GM19023 (cell line): ENCODE measurements around the gene FMN2.
"Not testable (repeated sequence)": the region's sequence is repeated elsewhere in the genome, so short reads cannot be mapped to it uniquely, and the experiment has no call there.

Experiments used
- ATAC-seq: cut with Tn5 transposase; IDR thresholded peaks from one replicate; pipeline ENCODE4 v1.9.1; 2021; ENCODE audit warnings: mild to moderate bottlenecking, moderate library complexity; ENCODE audit not compliant: unreplicated experiment

The FMN2 gene

DNA sequence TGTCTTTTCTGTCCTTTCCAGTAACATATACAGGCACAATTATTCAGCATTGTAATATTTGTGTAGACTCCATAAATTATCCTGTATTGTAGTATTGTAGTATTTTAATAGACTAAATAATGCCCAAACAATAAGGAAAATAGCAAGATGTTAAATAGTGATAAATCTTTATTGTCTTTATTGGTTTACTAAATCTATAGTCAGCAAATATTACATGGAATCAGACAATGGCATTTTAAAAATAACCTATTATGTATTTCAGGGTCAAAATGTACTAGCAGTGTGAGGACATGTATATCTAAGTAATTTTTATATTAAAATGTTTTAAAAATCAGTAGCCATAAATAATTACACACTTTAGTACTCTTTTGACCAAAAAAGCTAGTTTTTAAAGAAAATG lies 317.9 kb downstream of the FMN2 start:
- ATAC-seq: no peak

DNA sequence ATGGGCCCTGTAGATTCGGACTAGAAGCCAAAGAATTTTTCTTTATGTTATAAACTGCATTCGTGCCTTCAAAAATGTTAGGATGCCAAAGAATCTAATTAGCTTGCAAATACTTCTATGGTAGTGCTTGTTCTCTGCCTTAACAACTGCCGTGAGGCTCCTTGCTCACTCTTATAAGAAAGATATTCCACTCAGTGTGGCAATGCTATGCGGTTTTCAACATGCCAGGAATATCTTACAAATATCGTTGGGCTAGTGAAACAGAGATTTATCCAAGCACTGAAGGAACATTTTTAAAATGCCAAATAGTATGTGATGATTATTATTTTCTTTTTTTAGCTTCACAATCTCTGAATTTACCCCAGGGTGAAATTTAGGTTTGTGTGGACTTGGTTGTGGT lies 322.0 kb downstream of the FMN2 start:
- no peak for ATAC-seq

DNA sequence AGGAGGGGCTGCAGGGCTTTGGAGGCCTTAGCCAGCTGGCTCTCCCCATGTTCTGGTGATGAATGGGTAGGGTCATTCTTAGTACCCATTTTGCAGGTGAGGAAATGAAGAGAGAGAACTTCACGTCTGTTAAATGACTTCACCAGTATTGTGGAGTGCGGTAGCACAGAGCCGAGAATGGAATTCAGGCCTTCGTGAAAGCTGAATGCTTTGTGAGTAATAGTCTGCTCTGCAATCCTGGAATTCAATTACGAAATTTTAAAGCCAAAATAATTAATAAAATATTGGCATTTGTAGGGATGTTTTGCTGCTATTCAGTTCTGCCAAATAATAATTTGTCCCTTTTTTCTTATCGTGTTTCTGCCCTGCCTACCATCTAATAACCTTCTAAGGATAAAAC lies 322.6 kb downstream of the FMN2 start:
- no peak for ATAC-seq

DNA sequence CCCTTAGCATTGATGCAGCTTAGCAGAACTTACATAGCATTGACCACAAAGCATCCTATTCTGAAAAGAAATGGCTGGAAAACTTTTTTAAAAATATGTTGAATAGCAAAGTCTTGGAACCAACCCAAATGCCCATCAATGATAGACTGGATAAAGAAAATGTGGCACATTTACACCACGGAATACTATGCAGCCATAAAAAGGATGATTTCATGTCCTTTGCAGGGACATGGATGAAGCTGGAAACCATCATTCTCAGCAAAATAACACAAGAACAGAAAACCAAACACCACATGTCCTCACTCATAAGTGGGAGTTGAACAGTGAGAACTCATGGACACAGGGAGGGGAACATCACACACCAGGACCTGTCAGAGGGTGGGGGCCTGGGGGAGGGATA lies 323.3 kb downstream of the FMN2 start:
- ATAC-seq: not testable (repeated sequence)

DNA sequence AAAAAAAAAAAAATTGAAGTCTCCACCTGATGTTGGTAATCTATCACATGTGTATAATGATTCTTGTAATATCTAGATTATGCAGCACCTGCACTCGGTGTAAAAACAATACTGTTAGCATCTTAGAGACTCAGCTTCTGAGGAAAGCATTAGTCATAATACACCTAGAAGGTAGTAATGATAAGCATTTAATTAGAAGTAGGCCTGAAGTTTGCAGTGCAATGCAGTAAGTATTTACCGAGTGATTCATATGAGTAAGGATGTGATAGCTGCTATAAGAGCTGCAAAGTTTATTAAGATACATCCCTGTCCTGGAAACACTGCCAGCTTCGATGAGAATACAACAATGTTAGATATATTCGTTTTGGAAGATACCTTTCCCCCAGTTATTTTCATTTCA lies 323.8 kb downstream of the FMN2 start:
- ATAC-seq: no peak

DNA sequence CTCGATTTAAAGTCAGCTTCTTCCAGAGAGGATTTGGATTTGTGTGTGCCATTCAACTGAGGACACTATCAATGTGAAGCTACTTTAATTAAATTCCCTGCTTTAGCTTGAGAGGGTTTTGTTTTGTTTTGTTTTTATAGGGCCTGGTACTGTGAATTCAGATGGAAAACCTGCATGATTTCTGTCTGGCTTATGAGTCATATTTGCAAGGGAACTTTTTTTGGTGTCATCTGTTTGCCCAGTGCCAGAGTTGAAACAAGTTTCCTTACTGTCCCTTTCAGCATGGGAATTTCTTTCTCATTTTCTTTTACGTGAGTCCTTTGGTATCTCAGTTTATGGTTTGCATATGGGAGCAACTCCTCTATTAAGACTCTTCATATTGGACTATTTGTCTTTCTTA lies 325.6 kb downstream of the FMN2 start:
- no peak for ATAC-seq

DNA sequence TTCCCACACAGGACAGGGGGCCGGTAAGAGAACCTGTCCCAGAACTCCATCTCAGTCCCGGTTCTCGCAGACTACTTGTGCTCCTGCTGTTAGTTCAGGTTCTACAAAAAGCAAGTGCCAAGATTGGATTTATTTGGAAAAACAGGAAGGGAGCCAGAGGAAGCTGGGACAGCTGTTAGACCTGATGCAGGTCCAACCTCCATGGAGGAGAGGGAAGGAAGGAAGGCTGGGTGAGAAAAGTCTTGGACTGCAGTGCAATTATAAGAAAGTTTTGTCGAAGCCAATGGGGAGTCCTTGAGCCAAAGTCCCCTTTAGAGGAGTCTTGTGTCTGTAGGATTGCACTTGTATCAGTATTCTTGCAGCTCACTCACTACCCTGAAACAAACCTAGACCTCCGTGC lies 329.1 kb downstream of the FMN2 start:
- ATAC-seq: no peak

DNA sequence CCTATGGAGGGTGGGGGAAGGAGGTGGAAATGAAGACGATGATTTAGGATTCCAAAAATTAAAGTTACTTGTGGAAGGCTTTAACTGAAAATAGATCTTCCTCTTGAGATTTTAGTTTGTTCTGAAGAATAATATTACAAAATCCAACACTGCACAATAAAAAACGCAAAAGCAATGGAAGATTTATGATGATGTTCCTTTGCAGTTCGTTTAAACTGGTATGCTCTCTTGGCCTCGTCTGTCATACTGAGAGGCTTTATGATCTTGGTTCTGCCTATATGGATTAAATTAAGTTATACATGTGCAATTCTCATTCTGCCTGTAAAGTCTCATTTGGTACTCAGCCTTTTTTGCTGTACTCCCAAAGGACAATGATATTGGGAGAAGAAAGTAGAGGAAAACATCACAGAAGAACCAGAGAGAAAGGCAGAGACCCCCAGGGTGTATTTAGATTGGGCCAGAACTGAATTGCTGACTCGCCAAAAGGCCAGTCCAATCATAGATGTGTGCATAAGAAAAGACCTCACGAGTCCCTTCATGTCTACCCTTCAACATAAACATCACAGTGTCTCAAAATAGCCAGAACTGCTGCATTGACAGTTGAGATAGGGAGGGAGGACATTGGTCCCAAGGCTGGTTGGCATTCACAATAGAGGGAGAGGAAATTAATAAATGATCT lies 331.7 kb downstream of the FMN2 start:
- ATAC-seq: no peak

DNA sequence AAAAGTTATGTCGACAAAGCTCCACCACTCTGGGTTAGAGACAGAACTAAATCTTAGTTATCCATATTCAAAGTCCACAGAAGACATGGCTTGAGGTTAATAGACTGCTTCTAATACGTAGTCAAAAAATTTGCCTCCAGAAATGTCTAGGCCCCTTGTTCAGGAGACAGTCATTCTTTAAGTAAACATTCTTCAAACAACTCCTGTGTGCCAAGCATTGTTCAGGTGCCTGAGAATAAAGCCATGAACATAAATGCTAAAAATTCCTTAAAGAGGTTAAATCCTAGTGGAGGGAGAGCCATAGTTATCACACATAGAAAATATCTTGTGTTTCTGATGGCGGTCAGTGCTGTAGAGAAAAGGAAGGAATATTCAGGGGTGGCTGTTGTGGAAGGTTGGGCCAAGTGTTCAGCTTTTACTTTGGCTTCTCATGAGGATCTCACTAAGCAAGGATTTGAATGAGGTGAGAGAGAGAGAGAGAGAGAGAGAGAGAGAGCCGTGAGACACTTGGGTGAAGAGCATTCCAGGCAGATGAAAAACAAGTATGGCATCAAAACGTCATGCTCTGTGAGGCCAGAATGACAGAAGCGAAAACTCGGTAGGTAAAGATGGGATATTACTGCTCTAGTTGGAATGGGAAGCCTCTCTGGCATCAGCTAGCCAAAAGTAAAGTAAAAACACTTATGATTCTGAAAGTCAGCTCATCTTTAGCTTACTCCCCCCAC lies 333.2 kb downstream of the FMN2 start:
- no peak for ATAC-seq

DNA sequence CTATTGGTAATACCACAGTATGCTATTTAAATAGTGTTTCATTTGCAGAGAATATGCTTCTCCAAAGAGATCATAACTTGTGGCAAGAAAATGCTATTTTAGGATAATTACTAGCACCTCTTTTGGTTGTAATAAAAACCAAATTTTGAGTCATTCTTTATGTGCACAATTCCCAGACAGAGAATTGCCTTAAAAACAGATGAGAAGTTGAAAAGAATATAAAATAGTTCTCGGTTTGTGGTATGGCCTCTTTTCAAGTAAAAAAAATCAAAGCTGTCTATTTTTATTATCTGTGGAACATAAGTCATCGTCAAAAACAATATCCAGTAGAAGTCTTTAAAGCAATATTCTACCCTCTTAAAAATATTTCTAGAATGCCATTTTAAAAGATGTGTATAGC lies 334.4 kb downstream of the FMN2 start:
- ATAC-seq: no peak

DNA sequence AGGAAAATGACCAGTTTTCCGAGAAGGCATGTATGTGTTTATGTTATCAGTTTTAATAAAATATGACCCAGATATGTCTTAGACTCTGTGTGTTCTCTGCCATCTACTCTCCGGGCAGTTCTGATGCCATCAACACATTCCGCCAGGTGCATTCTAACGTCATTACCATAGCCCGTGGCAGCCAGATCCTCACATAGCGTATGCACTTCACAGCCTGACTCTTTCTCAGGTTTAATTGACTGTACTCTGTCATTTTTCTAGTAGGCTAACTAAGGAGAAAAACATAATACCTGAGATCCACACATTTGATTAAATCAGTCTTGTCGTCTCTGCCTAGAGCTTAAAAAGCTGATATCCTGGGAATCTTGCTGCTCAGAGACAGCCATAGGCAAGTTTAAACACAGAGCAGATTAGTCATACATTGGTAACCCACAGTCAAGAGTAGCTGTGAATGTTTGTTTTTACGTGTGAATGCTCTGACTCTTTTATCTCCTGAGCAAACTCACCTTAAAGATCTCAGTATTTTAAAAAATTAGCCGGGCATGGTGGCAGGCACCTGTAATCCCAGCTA lies 344.4 kb downstream of the FMN2 start:
- no peak for ATAC-seq

DNA sequence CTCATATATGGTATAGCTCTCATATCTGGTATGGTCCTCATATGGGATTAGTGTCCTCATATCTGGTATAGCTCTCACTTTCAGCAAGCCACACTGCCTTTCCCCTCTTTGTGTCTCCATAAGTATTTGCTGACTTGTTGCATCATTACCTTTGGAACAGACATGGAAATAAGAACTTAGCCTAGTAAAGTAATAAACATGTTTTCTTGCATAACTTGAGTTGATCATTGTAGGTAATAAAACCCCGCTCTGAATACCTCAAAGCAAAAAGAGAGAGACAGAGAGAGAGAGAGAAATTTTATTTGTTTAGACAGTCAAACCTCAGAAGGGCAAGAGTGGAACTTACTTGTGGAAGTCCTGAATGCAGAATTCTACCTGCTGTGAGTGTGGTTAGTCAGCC lies 350.0 kb downstream of the FMN2 start:
- no peak for ATAC-seq

DNA sequence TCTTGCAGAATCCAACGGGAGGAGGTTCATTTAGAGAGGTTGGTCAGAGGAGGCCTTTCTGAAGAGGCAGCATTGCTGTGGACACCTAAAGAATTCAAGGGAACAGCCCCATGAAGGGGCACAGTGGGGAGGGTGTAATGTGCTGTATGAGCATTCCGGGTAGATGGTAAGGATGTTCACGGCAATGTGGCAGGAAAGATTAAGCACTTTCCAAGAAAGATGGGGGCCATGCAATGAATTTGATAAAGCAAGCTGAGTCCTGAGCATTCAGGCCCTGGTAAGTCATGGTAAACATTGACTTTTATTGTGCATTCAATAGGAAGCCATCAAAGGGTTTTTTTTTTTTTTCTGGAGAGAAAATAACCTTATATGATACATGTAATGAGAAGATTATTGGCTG lies 353.7 kb downstream of the FMN2 start:
- ATAC-seq: no peak

DNA sequence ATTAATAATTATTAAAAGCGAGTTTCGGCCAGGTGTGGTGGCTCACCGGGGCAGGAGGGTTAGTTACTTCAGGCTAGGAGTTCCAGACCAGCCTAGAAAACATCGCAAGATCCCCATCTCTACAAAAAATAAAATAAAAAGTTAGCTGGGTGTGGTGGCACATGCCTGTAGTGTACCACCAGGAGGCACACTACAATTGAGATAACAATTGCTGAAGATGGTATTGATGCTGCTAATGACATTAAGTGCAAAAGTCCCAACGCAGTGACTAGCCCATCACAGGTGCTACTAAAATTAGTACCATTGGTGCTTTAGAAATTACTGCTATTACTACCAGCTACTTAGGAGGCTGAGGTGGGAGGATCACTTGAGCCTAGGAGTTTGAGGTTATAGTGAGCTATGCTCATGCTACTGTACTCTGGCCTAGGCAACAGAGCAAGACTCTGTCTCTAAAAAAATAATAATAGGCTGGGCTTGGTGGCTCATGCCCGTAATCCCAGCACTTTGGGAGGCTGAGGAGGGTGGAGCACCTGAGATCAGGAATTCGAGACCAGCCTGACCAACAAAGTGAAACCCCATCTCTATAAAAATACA lies 363.6 kb downstream of the FMN2 start:
- ATAC-seq: no peak

DNA sequence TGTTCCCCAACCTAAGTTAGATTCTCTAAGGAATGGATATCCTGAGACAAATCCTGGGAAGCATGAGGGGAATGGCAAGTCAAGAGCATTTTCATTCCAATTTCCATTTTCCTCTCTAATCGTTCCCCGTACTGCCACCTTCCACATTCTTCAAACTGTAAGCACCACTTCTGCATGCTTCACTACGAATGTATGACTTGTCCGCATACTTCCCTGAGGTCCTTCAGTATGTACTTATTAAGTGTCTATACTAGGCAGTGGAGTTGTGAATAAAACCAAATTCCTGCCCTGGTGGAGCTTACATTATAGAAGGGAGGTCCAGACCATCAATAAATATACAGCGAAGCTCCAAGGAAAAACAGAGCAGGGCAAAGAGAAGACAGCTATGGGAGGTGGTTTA lies 365.5 kb downstream of the FMN2 start:
- no peak for ATAC-seq

DNA sequence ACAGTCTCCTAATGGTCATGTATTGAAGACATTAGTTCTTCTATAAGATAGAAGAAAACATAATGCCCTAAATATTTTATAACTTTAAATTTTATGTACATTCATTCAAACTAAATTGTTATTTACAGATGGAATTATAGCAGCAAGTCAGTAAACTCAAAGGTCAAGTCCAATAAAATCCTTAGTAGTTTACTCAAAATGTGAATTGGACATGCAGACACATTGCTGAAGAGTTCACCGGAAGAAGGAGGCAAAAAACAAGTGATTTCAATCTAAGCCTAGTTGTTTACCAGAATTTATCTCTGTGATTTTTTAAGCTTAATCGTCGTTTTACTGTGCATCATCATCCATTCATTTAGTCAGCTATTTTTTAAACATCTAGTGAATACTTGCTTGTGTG lies 370.6 kb downstream of the FMN2 start:
- ATAC-seq: no peak

DNA sequence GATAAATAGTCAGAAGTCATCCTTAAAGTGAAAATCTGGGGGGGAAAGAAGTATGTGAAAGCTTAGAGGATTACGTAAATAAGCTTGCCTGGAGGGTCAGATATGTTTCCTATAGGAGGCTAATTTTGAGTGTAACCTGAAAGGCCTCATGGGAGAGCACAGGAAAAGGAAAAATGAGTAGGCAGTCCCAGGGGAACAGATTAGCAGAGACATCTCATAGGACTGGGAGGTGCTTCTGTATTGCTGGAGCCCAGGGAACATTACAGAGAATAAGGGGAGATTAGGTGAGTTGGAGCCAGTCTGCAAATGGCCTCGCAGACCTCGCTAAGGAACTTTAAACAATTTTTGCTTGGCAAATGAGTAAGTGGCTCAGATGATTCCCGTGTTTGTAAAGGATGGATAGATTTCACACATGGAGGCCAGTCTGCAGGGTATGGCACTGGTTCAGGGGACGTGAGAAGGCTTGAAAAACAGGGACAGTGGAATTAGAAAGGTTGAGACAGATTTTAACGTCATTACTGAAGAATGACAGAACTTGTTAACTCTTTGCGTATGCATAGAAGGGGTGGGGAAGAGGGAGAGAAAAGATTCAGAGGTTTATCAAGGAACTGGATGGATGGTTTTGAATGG lies 371.2 kb downstream of the FMN2 start:
- no peak for ATAC-seq

DNA sequence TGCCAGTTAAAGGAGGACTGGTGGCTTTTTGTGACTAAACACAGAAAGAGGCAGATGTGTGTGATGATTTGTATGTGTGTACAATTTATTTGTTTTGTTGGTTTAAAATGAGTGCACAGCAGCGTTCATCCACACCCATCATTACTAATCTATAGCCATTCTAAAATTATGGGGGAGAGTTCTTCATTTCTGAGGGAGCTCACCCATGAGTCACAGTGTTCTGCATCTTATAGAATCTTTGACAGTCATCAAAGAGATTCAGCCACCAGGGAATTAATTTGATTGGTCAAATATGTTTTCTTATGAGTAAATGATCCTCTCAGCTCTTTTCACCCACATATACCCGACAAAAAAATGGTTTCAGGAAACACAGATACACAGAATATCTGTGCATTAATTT lies 372.4 kb downstream of the FMN2 start:
- ATAC-seq: no peak

DNA sequence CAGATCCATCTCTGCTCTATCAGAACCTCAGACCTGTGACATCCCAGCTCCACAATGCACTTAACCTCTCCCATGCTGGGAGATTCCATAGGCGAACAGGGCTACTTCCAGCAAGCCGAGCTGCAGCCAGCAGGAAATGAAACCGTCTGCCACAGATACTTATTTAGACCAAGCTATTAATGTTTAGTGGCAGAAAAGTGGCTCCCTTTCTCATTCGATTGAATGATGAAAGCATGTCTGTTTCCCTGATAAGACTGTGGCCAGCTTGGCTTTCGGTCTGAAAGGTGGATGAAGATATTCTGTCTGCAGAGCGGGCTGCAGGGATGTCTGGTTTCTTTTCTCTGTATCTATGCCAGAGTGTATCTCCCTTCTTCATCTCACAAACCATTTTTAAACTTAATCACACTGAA lies 373.9 kb downstream of the FMN2 start:
- ATAC-seq: no peak

DNA sequence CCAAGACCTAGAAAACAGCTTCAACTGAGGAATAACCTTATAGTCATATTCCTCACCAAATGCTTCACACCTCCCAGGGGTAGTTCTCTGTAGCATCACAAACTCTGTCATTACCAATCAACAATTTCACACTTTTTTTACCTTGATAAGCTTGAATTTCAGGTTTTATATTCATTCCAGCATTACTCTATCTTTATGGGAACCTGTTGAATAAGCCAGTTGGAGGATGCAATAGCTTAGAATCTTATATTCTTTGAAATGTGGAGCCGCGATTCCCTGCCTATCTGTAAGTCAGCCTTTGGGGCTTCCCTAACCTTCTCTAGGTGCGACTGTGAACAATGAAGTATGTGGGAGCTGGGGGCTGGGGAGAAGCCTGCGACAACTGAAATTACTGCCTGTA lies 374.8 kb downstream of the FMN2 start:
- ATAC-seq: no peak

DNA sequence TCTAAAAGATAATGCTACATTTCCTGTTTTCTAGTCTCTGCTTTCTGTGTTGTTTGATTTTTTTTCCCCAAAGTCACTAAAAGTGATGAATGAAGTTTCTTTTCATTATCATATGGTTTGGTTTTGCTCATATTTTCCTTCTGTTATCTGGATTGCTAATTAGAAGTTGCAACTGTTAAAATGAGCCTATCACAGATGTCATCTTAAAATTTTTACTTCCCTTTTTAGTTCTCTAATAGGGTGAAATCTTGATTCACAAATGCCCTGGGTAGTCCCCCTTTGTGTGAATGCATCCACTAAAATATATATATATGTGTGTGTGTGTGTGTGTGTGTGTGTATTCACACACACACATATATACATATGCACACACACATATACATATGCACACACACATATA lies 376.2 kb downstream of the FMN2 start:
- ATAC-seq: no peak

DNA sequence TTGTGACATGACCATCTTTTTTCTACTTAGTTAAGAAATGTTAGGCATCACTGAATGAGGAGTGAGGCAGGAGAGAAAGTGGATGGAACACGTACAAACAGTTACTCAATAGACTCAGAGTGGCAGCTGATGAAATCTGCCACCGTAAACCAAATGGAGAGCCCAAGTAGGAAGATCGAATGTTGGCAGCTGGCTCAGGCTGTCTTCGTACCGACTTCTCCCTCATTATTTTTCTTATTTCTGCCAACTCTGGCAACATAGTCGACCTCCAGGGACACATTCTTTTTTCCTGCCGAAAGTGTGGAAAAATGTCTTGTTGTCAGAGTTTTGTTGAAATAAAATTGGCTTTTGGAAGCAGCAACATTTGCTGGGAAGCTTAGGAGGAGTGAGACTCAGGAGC lies 377.0 kb downstream of the FMN2 start:
- no peak for ATAC-seq
